Jurkat, Clone E6-1 (cell line): ENCODE data around the gene HS1BP3.

Source experiments
- DNase-seq: peaks from one replicate; pipeline ENCODE4 v3.0.0-alpha.2; 2011; ENCODE audit warnings: low read depth, low spot score
- H3K4me3 ChIP-seq: 2 replicates; pipeline ENCODE4 v1.5.1; 2011; ENCODE audit warnings: mild to moderate bottlenecking, low read length, control low read depth, moderate library complexity

The HS1BP3 gene

DNA sequence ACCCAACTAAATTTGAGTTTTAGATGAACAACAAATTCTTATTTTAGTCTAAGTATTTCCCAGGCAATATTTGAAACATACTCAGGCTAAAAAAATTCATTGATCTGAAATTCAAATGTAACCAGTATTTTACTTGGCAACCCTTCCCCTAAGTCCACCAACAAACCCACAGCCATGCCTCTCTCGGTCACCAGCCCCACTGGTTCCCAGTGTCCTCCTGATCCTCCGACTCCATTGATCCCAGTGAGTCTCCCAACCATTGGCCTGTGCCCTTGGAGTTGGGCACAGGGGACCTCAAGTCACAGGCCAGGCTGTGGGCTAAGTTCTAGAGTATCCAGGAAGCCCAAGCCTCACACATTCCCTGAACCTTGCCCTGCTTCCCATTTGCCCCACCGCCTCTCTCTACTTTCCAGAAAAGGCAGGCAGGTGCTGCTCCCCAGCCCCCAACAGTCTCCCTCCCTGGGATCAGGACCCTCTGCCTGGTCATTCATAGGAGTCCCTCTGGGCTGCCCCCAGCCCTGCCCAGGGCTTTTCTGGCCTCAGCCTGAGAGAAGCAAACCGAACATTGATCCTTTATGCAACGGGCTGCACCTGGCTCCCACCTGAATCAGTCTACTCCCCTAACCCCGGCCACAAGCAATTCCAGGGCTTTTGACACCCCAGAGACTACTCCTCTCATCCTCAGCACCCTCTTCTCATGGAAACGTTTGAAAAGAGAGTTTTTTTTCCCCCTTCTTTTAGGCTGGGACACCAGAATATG, 81.3 kb downstream of the HS1BP3 start:
- DNase-seq: no peak
- no peak overlapping the region for H3K4me3 ChIP-seq

DNA sequence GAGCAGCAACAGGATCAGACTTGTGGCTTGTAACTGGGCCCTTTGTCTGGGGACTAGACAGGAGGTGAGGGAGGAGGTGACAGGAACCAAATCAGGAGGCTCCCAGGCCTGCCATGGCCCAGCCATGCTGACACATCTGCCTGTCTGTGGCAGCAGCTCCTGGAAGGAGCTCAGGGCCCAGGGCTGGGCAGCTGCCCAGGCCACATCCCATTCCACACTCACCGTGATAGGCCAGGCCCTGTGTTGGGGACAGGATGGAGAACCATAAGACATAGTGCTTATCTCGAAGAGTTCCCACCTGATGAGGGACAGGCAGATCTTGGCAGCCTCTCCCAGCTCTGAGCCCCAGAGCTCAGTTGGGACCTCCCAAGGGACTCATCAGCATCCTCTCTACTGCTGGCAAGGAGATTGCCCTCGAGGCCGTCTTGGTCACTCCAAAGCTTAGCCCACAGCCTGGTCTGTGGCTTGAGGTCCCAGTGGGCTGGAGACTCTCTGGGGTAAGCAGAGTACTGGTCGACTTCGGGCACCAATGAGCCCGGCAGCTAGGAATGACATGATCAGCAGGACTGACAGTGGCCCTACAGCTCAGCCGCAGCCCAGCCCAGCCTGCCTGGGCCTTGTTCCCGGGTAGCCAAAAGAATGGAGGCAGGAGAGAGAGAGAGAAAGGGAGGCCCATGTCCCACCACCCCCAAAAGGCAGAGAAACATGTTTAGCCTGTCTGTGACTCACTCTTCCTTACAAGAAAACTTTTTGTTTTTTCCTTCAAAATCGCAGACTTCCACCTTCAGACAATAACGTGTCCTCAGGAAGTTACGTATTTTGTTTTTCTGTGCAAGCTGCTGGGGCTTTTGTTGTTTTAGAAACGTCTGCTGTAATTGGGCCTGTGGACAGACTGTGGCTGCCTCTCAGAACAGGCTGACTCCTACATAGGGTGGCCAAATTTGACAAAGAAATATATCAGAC, 82.1 kb downstream of the HS1BP3 start:
- DNase-seq: no peak
- no peak overlapping the region for H3K4me3 ChIP-seq

DNA sequence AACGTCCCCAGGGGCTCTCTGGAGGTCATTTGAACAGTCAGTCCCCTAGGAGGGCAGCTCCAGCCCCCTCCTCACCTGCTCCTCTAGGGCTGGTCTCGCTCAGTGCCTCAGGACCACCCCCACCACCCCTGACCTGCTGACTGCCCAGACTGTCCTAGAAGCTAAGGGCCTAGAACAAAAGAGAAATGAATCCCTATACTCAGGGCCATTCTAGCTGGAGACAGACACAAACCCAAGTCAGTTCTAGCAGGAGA, 83.0 kb downstream of the HS1BP3 start:
- no peak overlapping the region for H3K4me3 ChIP-seq
- DNase-seq: no peak
